Hepatocyte (in vitro differentiated cells): ENCODE results near the gene OR13A1. TPM values are rescaled to one million over a fixed set of nuclear protein-coding genes. Genes with fewer than 3 reads are reported as not detected.
"Not testable (repeated sequence)": the region's sequence is repeated elsewhere in the genome, so short reads cannot be mapped to it uniquely, and the experiment has no call there.

Source experiments
- DNase-seq: peaks from one replicate; pipeline ENCODE4 v3.0.0-alpha.2; 2016; ENCODE audit warnings: low spot score
- H2AFZ ChIP-seq: fragments of 200-600 bp; sonication (generic); 2 replicates; pipeline ENCODE4 v1.6.0; 2016; ENCODE audit warnings: antibody characterized with exemption, mild to moderate bottlenecking
- H3K27ac ChIP-seq: fragments of 200-600 bp; sonication (generic); 2 replicates; pipeline ENCODE4 v1.5.1; 2016; ENCODE audit warnings: mild to moderate bottlenecking
- H3K27me3 ChIP-seq: fragments of 200-600 bp; sonication (generic); 2 replicates; pipeline ENCODE4 v1.6.1; 2016
- H3K36me3 ChIP-seq: fragments of 200-600 bp; sonication (generic); replicated peaks from 2 replicates; pipeline ENCODE4 v1.5.1; 2016; ENCODE audit warnings: low read depth; ENCODE audit not compliant: insufficient read depth
- H3K4me1 ChIP-seq: fragments of 200-600 bp; sonication (generic); 2 replicates; pipeline ENCODE4 v1.5.1; 2016; ENCODE audit warnings: mild to moderate bottlenecking, moderate library complexity; ENCODE audit not compliant: insufficient read depth
- H3K4me2 ChIP-seq: fragments of 200-600 bp; sonication (generic); 2 replicates; pipeline ENCODE4 v1.6.0; 2016
- H3K4me3 ChIP-seq: fragments of 200-600 bp; sonication (generic); 2 replicates; pipeline ENCODE4 v1.5.1; 2016; ENCODE audit warnings: mild to moderate bottlenecking
- H3K79me2 ChIP-seq: fragments of 200-600 bp; sonication (generic); 2 replicates; pipeline ENCODE4 v1.6.0; 2017; ENCODE audit warnings: mild to moderate bottlenecking
- H3K9me2 ChIP-seq: fragments of 200-600 bp; sonication (generic); replicated peaks from 2 replicates; pipeline ENCODE4 v1.6.0; 2017; ENCODE audit warnings: mild to moderate bottlenecking; ENCODE audit not compliant: insufficient read depth
- H3K9me3 ChIP-seq: fragments of 200-600 bp; sonication (generic); 2 replicates; pipeline ENCODE4 v1.5.1; 2016; ENCODE audit warnings: low read depth, mild to moderate bottlenecking
- H4K20me1 ChIP-seq: fragments of 200-600 bp; sonication (generic); 2 replicates; pipeline ENCODE4 v1.6.0; 2016; ENCODE audit warnings: mild to moderate bottlenecking; ENCODE audit not compliant: insufficient read depth, poor library complexity, severe bottlenecking
- CTCF ChIP-seq: fragments of 200-600 bp; sonication (generic); IDR thresholded peaks from 2 replicates; pipeline ENCODE4 v1.5.1; 2016; ENCODE audit warnings: antibody characterized with exemption, mild to moderate bottlenecking; ENCODE audit not compliant: poor library complexity
- EZH2 ChIP-seq: fragments of 200-600 bp; sonication (generic); IDR thresholded peaks from 2 replicates; pipeline ENCODE4 v1.6.1; 2016; ENCODE audit warnings: antibody characterized with exemption, mild to moderate bottlenecking, borderline replicate concordance
- EZH2phosphoT487 ChIP-seq: fragments of 200-600 bp; sonication (generic); IDR thresholded peaks from one replicate; pipeline ENCODE4 v1.6.1; 2018; ENCODE audit warnings: antibody characterized with exemption, mild to moderate bottlenecking, low read depth, moderate library complexity; ENCODE audit not compliant: unreplicated experiment, severe bottlenecking
- WGBS: methylation state at CpG from one replicate; pipeline ENCODE4 v1.1.6; 2016; ENCODE audit warnings: low lambda C conversion rate; ENCODE audit errors: missing lambda C conversion rate; 5-methylcytosine and 5-hydroxymethylcytosine counted together
- polyA plus RNA-seq: library from polyadenylated mRNA; unstranded; fragments of >200 nt; fragmentation: Nextera tagmentation; extraction: Ambion mirVana; gene quantifications from 2 replicates; pipeline ENCODE4 v1.2.1, GENCODE V29; 2016
- total RNA-seq: library from RNA; depleted of rRNA; stranded (reverse); fragments of >200 nt; gene quantifications from 2 replicates; pipeline ENCODE4 v1.2.3, GENCODE V29; 2014

Gene OR13A1
- total and polyA plus RNA-seq, 2 experiments from 2014 or later: 0.37 TPM; not detected in 1

GRCh38 chr10:45354261-45354660 is 38.9 kb upstream of the OR13A1 start:
- TF ChIP-seq EZH2phosphoT487 (no peak), EZH2 (no peak), CTCF (no peak)
- H4K20me1 ChIP-seq: no peaks in the 10 kb centered on the region
- H3K4me3 ChIP-seq: no peak overlapping the region
- H3K4me1 ChIP-seq: no peaks in the 10 kb centered on the region
- no peak for DNase-seq
- H2AFZ ChIP-seq: no peak overlapping the region
- no peaks in the 10 kb centered on the region for H3K79me2 ChIP-seq
- 87% methylated on average over 3 of the region's 3 CpGs for WGBS
- H3K27ac ChIP-seq: no peak overlapping the region
- no peaks in the 10 kb centered on the region for H3K27me3 ChIP-seq
- no peaks in the 10 kb centered on the region for H3K36me3 ChIP-seq
- H3K9me2 ChIP-seq: no peaks in the 10 kb centered on the region
- H3K9me3 ChIP-seq: no peaks in the 10 kb centered on the region
- no peak overlapping the region for H3K4me2 ChIP-seq

GRCh38 chr10:45353186-45353585 is 37.8 kb upstream of the OR13A1 start:
- H3K79me2 ChIP-seq: no peaks in the 10 kb centered on the region
- H3K4me2 ChIP-seq: no peak overlapping the region
- H3K4me1 ChIP-seq: no peaks in the 10 kb centered on the region
- H3K27ac ChIP-seq: no peak overlapping the region
- H3K9me2 ChIP-seq: no peaks in the 10 kb centered on the region
- 91% methylated on average over 1 of the region's 1 CpG for WGBS
- no peak for DNase-seq
- H3K4me3 ChIP-seq: no peak overlapping the region
- H2AFZ ChIP-seq: no peak overlapping the region
- no peaks in the 10 kb centered on the region for H3K27me3 ChIP-seq
- no peak for TF ChIP-seq EZH2phosphoT487
- no peak for TF ChIP-seq CTCF
- TF ChIP-seq EZH2: no peak
- H3K36me3 ChIP-seq: no peaks in the 10 kb centered on the region
- no peaks in the 10 kb centered on the region for H4K20me1 ChIP-seq
- H3K9me3 ChIP-seq: no peaks in the 10 kb centered on the region

- H3K4me2 ChIP-seq, H3K9me3 ChIP-seq, DNase-seq, H3K36me3 ChIP-seq, H3K27me3 ChIP-seq, H3K4me3 ChIP-seq, H3K79me2 ChIP-seq, H4K20me1 ChIP-seq, H2AFZ ChIP-seq, H3K4me1 ChIP-seq, H3K27ac ChIP-seq, H3K9me2 ChIP-seq: not testable (repeated sequence)
- WGBS: 96% methylated on average over 27 of the region's 31 CpGs
Measured at GRCh38 chr10:45348196-45348765, 32.9 kb upstream of the OR13A1 start.

- not testable (repeated sequence) for H2AFZ ChIP-seq, H3K9me3 ChIP-seq, H4K20me1 ChIP-seq, H3K27ac ChIP-seq, H3K4me3 ChIP-seq, H3K4me2 ChIP-seq, H3K9me2 ChIP-seq, DNase-seq, H3K36me3 ChIP-seq, H3K79me2 ChIP-seq, H3K4me1 ChIP-seq, H3K27me3 ChIP-seq
- 96% methylated on average over 15 of the region's 20 CpGs for WGBS
Measured at GRCh38 chr10:45347464-45347863, 32.1 kb upstream of the OR13A1 start.

GRCh38 chr10:45346652-45347335 is 31.4 kb upstream of the OR13A1 start:
- not testable (repeated sequence) for H3K27me3 ChIP-seq, H3K36me3 ChIP-seq, DNase-seq, H3K9me3 ChIP-seq, H4K20me1 ChIP-seq, H3K4me2 ChIP-seq, H3K4me1 ChIP-seq, H3K9me2 ChIP-seq, H3K79me2 ChIP-seq, H3K27ac ChIP-seq, H2AFZ ChIP-seq, H3K4me3 ChIP-seq
- WGBS: 94% methylated on average over 14 of the region's 24 CpGs

- WGBS: 76% methylated on average over 4 of the region's 4 CpGs
- not testable (repeated sequence) for H3K4me3 ChIP-seq, H3K9me2 ChIP-seq, H3K9me3 ChIP-seq, H4K20me1 ChIP-seq, H2AFZ ChIP-seq, H3K79me2 ChIP-seq, H3K27me3 ChIP-seq, H3K4me2 ChIP-seq, DNase-seq, H3K4me1 ChIP-seq, H3K36me3 ChIP-seq, H3K27ac ChIP-seq
Measured at GRCh38 chr10:45340420-45340819, 25.0 kb upstream of the OR13A1 start.
